Activated CD8-positive, alpha-beta T cell treated with anti-CD3 and anti-CD28 coated beads for 36 hours (primary cell): Measurements from ENCODE around the gene IQSEC3. TPM values are rescaled to one million over a fixed set of nuclear protein-coding genes. Genes with fewer than 3 reads are reported as not detected.

ENCODE experiments used
- ATAC-seq: fragments of 200-7000 bp; cut with Tn5 transposase; one replicate; pipeline ENCODE4 v1.10.0; 2021; ENCODE audit warnings: mild to moderate bottlenecking, moderate library complexity
- CTCF ChIA-PET: fragments of 350-600 bp; sonication (Branson Sonifier 250); formaldehyde crosslinking; loops from one replicate; lab custom pipeline; 2021; ENCODE audit warnings: antibody characterized with exemption; lab: Charles Lee
- POLR2A ChIA-PET: fragments of 350-600 bp; sonication (Branson Sonifier 250); formaldehyde crosslinking; loops from one replicate; lab custom pipeline; 2021; ENCODE audit warnings: antibody characterized with exemption; lab: Charles Lee
- DNase-seq: peaks from one replicate; pipeline ENCODE4 v3.0.0-alpha.2; 2020
- H3K27ac Mint-ChIP-seq: one replicate; pipeline ENCODE4 v1.8.0; 2021; ENCODE audit warnings: mild to moderate bottlenecking, mixed read lengths
- H3K27me3 Mint-ChIP-seq: one replicate; pipeline ENCODE4 v1.8.0; 2021; ENCODE audit warnings: mixed read lengths
- H3K36me3 Mint-ChIP-seq: one replicate; pipeline ENCODE4 v1.8.0; 2021; ENCODE audit warnings: low read depth, mixed read lengths
- H3K4me1 Mint-ChIP-seq: one replicate; pipeline ENCODE4 v1.8.0; 2021; ENCODE audit warnings: low read depth, mixed read lengths
- H3K4me3 Mint-ChIP-seq: one replicate; pipeline ENCODE4 v1.8.0; 2021; ENCODE audit warnings: mild to moderate bottlenecking, moderate library complexity, mixed read lengths
- H3K9me3 Mint-ChIP-seq: one replicate; pipeline ENCODE4 v1.8.0; 2021; ENCODE audit warnings: mixed read lengths
- intact Hi-C: fragments of 100-400 bp; cut with micrococcal nuclease; formaldehyde crosslinking; loops from one replicate; pipeline ENCODE4 v1.10.0; 2022
- total RNA-seq, 2 experiments: library from RNA; stranded (reverse); gene quantifications; one replicate each; pipeline ENCODE4 v1.2.3, GENCODE V29; 2021
- TF ChIP-seq, protein P1 (sequence below): fragments of 200-600 bp; IDR thresholded peaks from one replicate; pipeline ENCODE4 v1.8.0; 2022; ENCODE audit warnings: antibody characterized with exemption, mild to moderate bottlenecking

The IQSEC3 gene
- total RNA-seq, 2 experiments from 2014 or later = 2.5 to 2.7 TPM

DNA sequence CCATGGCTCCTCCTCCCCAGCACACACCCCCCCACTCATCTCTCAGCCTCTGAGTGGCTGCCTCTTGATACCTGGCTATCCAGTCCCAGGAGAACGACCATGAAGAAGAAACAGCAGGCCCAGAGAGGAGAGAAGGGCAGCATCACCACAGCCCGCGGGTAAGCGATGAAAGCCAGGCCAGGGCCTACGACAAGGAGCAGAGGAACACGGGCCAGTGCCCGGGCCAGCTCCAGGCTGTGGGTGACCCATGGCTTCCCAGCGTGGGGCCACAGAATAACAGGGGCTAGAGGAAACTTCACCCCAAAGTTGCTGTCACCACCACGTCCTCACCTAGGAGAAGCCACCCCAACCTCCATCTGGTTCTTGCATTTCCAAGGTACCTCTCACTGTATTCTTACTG lies 157.8 kb downstream of the IQSEC3 start:
- ATAC-seq (no peak), DNase-seq (no peak)
- POLR2A ChIA-PET = no interaction called here
- TF ChIP-seq, protein P1, sequence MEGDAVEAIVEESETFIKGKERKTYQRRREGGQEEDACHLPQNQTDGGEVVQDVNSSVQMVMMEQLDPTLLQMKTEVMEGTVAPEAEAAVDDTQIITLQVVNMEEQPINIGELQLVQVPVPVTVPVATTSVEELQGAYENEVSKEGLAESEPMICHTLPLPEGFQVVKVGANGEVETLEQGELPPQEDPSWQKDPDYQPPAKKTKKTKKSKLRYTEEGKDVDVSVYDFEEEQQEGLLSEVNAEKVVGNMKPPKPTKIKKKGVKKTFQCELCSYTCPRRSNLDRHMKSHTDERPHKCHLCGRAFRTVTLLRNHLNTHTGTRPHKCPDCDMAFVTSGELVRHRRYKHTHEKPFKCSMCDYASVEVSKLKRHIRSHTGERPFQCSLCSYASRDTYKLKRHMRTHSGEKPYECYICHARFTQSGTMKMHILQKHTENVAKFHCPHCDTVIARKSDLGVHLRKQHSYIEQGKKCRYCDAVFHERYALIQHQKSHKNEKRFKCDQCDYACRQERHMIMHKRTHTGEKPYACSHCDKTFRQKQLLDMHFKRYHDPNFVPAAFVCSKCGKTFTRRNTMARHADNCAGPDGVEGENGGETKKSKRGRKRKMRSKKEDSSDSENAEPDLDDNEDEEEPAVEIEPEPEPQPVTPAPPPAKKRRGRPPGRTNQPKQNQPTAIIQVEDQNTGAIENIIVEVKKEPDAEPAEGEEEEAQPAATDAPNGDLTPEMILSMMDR = no peak
- CTCF ChIA-PET = no interaction called here
- Mint-ChIP-seq H3K9me3 (no peaks in the 10 kb centered on the region), H3K4me3 (no peak overlapping the region), H3K27ac (no peak overlapping the region), H3K27me3 (peaks cover 2% of the 10 kb centered on the region), H3K36me3 (no peaks in the 10 kb centered on the region), H3K4me1 (no peaks in the 10 kb centered on the region)
- intact Hi-C loops = no loop called here

DNA sequence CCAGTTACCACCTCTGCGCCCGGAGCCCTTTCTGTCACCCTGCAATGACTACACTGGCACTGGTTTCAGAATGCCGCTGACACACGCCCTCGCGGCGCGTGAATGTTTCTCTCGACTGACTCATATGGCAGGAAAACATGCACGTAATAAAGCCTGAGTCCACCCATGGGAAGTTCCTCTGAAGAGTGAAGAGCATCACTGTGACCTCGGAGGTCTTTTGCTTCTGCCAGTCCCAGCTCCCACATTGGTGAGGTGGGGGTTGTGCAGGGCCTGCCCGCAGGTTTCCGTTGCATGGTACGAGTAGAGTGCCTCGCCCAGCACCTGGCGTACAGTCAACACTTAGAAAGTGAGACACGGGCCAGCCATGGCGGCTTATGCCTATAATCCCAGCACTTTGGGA lies 158.4 kb downstream of the IQSEC3 start:
- Mint-ChIP-seq H3K27ac (no peak overlapping the region), H3K4me1 (no peaks in the 10 kb centered on the region), H3K9me3 (no peaks in the 10 kb centered on the region), H3K36me3 (no peaks in the 10 kb centered on the region), H3K4me3 (no peak overlapping the region), H3K27me3 (peaks cover 2% of the 10 kb centered on the region)
- ChIA-PET POLR2A (no interaction called here), CTCF (no interaction called here)
- ATAC-seq (no peak), DNase-seq (no peak)
- intact Hi-C loops = no loop called here
- TF ChIP-seq, protein P1 = no peak

DNA sequence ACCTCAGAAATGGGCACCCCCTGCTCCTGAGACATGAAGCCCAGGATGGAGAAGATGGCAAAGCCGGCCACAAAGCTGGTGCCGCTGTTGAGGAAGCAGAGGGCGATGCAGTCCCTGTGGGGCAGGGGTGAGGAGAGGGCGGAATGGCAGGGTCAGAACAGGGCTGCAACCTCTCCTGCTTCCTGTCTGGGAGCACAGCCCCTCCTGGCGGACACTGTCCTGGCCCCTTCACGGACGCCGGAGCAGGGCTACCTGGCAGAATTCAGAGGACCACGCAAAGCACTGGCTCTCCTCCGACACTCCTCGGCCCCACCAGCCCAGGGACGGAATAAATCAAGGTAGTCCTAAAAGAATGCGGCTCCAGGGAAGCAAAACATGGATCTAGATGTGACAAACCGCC lies 159.8 kb downstream of the IQSEC3 start:
- POLR2A ChIA-PET = no interaction called here
- H3K27me3 Mint-ChIP-seq = peaks cover 2% of the 10 kb centered on the region
- no peak for ATAC-seq
- intact Hi-C loops = no loop called here
- DNase-seq = no peak
- no peak overlapping the region for H3K27ac Mint-ChIP-seq
- TF ChIP-seq, protein P1 = no peak
- H3K9me3 Mint-ChIP-seq = no peaks in the 10 kb centered on the region
- no peak overlapping the region for H3K4me3 Mint-ChIP-seq
- CTCF ChIA-PET = no interaction called here
- H3K4me1 Mint-ChIP-seq = no peaks in the 10 kb centered on the region
- no peaks in the 10 kb centered on the region for H3K36me3 Mint-ChIP-seq

DNA sequence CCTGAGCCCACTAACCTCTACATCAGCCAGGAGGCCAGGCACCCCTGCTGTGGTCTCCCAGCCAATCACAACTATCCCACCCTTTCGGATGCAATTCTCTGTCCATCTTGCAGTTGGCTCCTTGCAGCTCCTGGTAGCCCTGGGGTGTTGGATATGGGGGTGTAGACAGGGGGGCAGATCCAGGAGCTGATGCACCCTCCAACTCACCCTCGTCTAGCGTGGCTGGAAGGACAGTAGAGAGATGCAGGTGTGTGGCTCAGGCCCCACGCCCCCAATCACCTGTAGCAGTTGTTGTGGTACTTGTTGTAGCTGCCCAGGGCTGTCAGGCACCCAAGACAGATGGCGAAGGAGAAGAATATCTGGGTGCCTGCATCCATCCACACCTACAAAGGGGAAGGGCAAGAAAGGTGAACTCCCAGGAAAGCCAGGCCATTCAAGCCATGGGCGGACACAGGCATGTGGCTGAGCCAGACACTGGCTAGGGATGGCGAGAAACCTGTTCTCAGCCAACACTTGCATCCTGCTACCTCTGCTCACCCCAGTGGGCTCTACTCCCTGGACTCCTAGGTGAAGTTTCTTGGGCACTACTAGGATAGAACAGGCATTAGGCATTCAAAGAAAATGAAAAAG lies 160.8 kb downstream of the IQSEC3 start:
- no peaks in the 10 kb centered on the region for H3K4me1 Mint-ChIP-seq
- ChIA-PET CTCF (no interaction called here), POLR2A (no interaction called here)
- no peaks in the 10 kb centered on the region for H3K36me3 Mint-ChIP-seq
- DNase-seq = no peak
- H3K27me3 Mint-ChIP-seq = peaks cover 2% of the 10 kb centered on the region
- no peaks in the 10 kb centered on the region for H3K9me3 Mint-ChIP-seq
- ATAC-seq = no peak
- H3K27ac Mint-ChIP-seq = no peak overlapping the region
- no peak overlapping the region for H3K4me3 Mint-ChIP-seq
- intact Hi-C loops = no loop called here
- TF ChIP-seq, protein P1 = no peak

Other genes starting within 250 kb of the IQSEC3 start
- not detected for gene SLC6A12, start 147.4 kb downstream of the IQSEC3 start, total RNA-seq
- gene SLC6A13, start 196.1 kb downstream of the IQSEC3 start, total RNA-seq = not detected